SK-N-SH (cell line): ENCODE measurements around the gene KCNN1.

Experiments
- CHD2 ChIP-seq: fragments of 150-350 bp; IDR thresholded peaks from 2 replicates; pipeline ENCODE4 v1.6.1; 2018; ENCODE audit warnings: low read length; ENCODE audit not compliant: partially characterized antibody
- CTCF ChIP-seq: fragments of 200-600 bp; sonication (generic); IDR thresholded peaks from 2 replicates; pipeline ENCODE4 v1.6.1; 2017; ENCODE audit warnings: antibody characterized with exemption, mild to moderate bottlenecking, moderate library complexity
- EP300 ChIP-seq, 2 experiments: IDR thresholded peaks; 2 replicates each; pipeline versions ENCODE4 v1.4.0 to v1.6.1; 2012; ENCODE audit warnings: borderline replicate concordance in 1 of 2, low read depth in 1 of 2, low read length in 1 of 2
- EZH2phosphoT487 ChIP-seq: fragments of 200-600 bp; sonication (generic); IDR thresholded peaks from 2 replicates; pipeline ENCODE4 v1.6.1; 2017; ENCODE audit warnings: low read depth, mixed run types, mild to moderate bottlenecking, antibody characterized with exemption, moderate library complexity, borderline replicate concordance
- FOXJ3 ChIP-seq: sonication (generic); formaldehyde crosslinking; IDR thresholded peaks from 2 replicates; pipeline ENCODE4 v1.5.1; 2020; ENCODE audit warnings: mild to moderate bottlenecking, missing genetic modification reagents
- GATA2 ChIP-seq: sonication (generic); formaldehyde crosslinking; IDR thresholded peaks from 2 replicates; pipeline ENCODE4 v1.5.0; 2020; ENCODE audit warnings: mild to moderate bottlenecking, missing genetic modification reagents
- MXI1 ChIP-seq: IDR thresholded peaks from 2 replicates; pipeline ENCODE4 v1.6.1; 2012; ENCODE audit warnings: mild to moderate bottlenecking, low read depth, low read length, improper control_type of control experiment
- NRF1 ChIP-seq: IDR thresholded peaks from 2 replicates; pipeline ENCODE4 v1.6.1; 2012; ENCODE audit warnings: low read depth, mild to moderate bottlenecking, low read length
- POLR2AphosphoS5 ChIP-seq: IDR thresholded peaks from 2 replicates; pipeline ENCODE4 v1.6.1; 2012; ENCODE audit warnings: low read depth, low read length
- REST ChIP-seq: IDR thresholded peaks from 2 replicates; pipeline ENCODE4 v1.6.1; 2012; ENCODE audit warnings: mild to moderate bottlenecking, low read depth, low read length, moderate library complexity
- RFX5 ChIP-seq: IDR thresholded peaks from 2 replicates; pipeline ENCODE4 v1.6.1; 2012; ENCODE audit warnings: mild to moderate bottlenecking, improper control_type of control experiment, low read length
- TAF1 ChIP-seq: IDR thresholded peaks from 2 replicates; pipeline ENCODE4 v1.6.1; 2012; ENCODE audit warnings: low read depth, mild to moderate bottlenecking, low read length, moderate library complexity, borderline replicate concordance
- USF2 ChIP-seq: fragments of 150-350 bp; IDR thresholded peaks from 2 replicates; pipeline ENCODE4 v1.6.1; 2017; ENCODE audit warnings: antibody characterized with exemption, low read length, low read depth, borderline replicate concordance
- YY1 ChIP-seq: IDR thresholded peaks from 2 replicates; pipeline ENCODE4 v1.4.0; 2012; ENCODE audit warnings: low read depth, mild to moderate bottlenecking

DNA sequence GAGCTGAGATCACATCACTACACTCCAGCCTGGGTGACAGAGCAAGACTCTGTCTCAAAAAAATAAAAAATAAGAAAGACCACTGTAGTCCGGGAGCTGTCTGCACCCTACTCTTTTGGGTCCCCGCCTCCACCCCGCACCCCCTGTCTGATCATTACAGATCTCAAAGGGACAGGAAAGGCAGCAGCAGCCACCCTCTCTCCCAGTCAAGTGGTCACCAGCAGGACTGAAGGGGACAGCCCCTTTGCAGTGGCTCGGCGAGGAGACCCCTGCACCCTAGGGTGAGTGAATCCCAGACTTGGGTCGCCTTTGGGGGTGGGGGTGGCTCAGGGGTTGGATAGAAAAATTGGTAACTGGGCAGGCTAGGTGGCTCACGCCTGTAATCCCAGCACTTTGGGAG lies 12.5 kb upstream of the KCNN1 start:
- no peak for TF ChIP-seq NRF1
- no peak for TF ChIP-seq CTCF
- no peak for TF ChIP-seq CHD2
- TF ChIP-seq REST = no peak
- no peak for TF ChIP-seq MXI1
- no peak for TF ChIP-seq USF2
- TF ChIP-seq FOXJ3 (CRISPR knock-in tag) = no peak
- TF ChIP-seq EZH2phosphoT487 = no peak
- no peak for TF ChIP-seq YY1
- TF ChIP-seq TAF1 = no peak
- no peak for TF ChIP-seq POLR2AphosphoS5
- TF ChIP-seq EP300 (IDR thresholded peaks at IDR 0.05; ENCODE audit: borderline replicate concordance in 1 of 2, low read depth in 1 of 2, low read length in 1 of 2) = no peak
- no peak for TF ChIP-seq GATA2 (CRISPR knock-in tag)
- TF ChIP-seq RFX5 = no peak
